HG03354 (cell line): Measurements from ENCODE around the gene ITGA1.

ENCODE experiments used
- ATAC-seq: cut with Tn5 transposase; IDR thresholded peaks from one replicate; pipeline ENCODE4 v1.9.1; 2021; ENCODE audit warnings: mild to moderate bottlenecking; ENCODE audit not compliant: unreplicated experiment, poor library complexity, severe bottlenecking

ITGA1 gene

DNA sequence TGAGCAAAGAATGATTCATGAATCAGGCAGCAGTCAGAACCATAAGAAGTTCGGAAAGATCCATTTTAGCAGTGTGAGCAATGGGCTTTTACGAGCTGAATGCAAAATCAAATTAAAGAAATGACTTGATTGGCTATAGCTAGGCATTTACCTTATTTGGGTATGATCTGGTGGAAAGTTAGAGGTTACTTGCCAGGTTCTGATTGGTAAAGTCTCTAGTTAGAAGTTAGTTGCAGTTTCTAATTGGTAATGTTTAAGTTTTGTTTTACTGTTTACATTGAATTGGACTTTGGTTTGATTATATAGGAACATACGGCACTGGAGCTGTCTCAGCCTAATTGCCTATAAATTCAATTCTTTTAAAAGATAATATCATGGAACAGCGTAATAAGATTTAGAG, 97.9 kb downstream of the ITGA1 start:
- no peak for ATAC-seq

DNA sequence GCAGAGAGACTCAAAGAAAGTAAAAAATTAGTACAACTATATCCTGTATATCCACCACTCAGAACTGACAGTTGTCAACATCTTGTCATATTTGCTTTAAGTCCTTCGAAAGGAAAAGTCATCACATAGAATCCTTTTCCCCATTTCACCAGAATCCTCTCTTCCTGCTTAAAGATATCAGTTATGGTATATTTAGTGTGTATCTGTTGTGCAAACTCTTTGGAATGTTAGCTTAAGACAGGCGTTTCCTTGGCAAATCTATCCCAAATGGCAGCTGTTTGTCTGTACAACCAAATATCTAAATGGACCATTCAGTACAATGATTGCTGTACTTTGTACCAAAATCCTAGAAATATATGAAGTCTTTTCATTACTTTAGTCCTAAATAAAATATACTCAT, 98.5 kb downstream of the ITGA1 start:
- no peak for ATAC-seq

DNA sequence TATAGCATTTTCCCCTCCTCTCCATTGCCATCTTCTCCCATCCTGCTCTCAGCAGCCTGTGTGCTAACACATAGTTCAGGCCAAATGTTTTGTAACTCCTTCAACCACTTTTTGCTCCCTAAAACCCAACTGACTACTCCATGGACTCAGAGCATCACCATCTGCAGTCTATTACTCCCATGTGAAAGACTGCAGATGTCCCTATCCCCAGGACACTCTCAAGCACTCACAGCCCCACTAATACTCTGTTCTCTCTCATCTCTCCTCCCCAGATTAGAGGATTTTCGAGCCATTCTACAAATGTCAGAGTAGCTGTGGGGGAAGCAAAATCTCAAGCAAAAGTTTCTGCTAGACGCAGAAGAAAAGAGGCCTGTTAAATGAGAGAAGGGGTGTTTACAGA, 99.3 kb downstream of the ITGA1 start:
- ATAC-seq, result no peak

DNA sequence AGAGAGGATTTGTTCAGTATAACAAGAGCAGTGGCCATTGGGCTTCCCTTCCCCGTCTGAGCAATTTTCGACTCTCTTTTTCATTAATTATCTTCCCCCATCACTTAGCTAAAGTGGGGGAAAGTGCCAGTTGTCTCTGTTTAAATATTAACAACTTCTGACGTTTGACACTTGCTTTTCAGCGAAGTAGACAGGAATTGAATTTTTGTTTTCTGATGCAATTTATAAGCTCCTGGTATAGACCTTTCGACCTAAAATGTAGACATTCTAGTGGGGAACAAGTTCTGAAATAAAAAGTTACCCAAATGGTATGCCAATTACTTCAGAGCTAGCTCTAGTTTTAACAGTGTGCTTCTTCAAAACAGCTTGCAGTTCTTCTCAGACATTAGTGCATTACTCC, 100.6 kb downstream of the ITGA1 start:
- no peak for ATAC-seq

DNA sequence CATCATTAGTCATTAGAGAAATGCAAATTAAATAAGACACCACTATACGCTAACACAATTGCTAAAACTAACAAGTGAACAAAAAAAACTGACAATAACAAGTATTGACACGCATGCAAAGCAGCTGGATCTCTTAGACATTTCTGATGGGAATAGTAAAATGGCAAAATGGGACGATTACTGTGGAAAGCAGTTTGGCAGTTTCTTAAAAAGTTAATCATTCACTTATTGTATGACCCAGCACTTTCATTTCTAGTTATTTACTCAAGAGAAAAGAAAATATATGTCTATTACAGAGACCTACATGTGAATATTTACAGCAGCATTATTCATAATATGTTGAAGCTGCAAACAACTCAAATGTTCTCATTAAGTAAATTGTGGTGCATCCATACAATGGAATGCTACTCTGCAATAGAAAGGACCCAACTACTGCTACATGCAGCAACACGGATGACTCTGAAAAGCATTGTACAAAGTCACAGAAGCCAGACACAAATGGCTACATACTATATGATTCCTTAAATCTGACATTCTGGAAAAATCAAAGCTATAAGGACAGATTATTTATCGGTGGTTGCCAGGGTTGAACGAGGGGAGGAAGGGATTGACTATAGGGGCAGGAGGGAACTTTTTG, 104.6 kb downstream of the ITGA1 start:
- ATAC-seq, result peak; percentile 55

DNA sequence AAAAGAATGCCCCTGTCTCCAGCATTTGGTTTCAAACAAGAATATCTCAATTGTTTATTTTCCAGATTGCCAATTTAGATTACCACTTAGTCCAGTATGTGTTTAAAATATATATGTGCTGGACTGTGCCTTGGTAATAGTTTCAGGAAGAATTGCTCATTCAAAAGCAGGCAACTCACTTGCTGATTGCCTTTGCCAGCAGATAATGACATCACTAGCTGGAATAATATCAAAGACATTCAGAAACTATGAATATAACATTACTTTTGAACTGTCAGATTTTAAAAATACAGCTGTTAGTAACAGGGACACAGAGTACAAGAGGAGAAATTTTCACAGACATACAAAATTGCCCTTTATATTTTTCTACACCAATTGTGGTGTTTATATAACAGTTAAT, 105.4 kb downstream of the ITGA1 start:
- no peak for ATAC-seq

DNA sequence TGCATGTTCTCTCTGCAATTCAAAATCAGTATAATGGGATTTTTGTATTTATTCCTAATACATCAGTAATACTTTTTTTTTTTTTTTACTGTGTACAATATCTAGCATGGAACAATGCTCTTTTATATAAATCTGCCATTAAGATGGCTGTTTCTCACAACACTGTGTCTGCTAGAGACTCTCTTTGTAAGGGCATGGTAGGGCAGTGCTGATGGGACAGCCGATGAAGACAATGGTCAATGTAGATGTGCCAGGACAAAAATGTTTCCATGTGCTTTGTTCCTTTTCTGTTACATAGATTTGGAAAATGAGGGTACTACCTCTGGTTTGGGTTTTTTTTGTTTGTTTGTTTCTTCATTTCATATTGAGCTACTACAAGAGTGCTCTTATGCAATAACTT, 106.1 kb downstream of the ITGA1 start:
- ATAC-seq, result no peak

DNA sequence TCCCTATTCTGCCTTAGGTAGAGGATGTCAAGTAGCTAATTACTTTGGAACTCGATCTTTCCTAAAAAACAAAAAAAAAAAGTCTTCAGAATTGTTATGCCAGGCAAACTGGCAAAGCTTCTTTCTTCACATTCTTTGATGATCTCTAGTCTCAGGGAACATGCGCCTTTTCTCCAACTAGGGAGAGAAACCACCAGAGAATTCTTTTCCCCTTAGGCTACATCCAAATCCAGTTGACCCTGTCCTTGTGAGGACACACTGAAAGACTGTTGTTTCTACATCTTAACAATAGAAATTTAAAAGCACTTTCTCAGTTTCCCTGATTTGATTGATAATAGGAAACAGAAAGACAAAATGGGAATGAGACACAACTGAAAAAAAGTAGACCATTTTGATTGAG, 106.7 kb downstream of the ITGA1 start:
- no peak for ATAC-seq

DNA sequence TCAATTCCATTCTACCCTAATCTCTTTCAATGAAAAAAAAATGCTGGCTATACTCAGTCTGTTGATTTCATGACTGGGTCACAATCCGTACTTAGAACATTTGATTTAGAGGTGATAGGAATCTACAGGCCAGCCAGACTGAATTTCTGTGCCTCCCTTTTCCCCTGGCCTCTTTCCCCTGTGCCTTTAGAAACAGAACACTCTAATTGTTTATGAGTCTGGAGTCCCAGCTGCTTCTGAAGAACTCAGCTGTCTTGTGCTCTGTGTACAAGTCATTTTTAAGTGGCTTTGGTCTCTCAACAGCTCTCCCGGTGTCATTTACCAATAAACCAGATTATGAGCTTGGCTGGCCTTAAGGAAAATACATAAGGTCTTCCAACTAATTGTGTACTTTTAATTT, 107.4 kb downstream of the ITGA1 start:
- ATAC-seq, result no peak

DNA sequence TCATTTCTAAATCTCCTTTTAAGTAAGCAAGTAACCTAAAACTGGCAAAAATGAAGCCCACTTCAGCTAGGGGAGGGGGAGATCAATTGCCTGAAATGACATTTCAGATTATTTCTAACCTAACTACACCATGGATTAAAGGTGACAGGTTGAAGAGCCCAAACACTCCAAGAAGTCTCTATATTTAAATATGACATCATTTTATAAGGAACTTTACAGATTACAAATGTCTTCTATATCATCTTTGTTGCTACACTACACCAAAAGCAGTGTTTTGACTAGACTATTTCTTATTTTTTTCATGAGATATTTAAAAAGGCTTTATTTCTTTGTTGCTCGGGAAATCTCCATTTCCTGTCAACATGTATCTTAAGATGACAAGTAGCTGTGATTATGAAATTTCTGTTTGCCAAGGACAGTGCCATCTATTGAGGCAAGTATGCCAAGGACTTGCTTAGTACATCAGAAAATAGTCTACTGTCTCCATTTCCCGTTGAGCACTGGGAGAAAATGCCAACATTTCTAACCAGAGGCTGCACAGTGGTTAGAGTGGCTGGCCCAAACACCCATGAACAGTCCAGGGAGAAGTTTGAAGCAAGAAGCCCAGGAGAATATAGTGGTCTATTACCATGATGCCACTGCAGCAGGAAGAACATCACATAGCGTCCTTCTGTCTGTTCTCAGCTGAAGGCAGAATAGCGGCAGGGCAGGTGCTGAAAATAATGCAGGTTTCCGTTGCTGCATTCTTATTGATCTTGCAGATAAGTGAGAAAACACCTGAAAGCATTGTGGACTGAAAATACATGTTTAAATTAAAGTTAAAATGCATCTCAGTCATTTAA, 108.1 kb downstream of the ITGA1 start:
- no peak for ATAC-seq

DNA sequence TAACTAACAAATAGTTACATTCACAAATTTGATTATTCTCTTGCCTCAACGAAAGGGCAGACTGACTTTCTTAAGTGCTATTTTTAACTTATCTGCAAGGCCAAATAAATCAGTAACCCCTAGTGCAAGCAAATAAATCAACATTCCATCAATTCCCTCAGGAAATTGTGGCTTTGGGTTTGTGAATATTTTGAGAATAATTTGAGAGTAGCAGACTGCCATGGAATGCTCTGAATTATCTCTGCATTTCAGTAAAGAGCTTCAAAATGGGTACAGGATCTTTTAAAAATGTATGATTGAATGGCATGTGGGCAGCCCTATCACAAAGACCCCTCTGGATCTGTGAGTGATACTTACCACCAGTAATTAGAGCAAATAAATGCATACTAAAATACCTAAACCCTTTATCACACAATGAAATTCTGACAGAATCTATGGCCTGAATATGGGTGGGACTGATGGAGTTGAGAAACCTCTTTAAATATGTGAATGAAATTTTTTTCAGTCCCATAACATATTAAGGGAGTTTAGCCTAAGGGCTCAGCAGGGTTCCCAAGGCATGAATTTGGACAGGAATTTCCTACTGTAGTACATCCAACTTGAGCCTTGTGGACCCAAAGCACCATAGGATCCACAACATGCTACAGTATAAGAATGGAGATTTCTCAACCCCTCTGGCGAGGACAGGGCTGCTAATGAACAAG, 109.0 kb downstream of the ITGA1 start:
- ATAC-seq, result peak; percentile 18

DNA sequence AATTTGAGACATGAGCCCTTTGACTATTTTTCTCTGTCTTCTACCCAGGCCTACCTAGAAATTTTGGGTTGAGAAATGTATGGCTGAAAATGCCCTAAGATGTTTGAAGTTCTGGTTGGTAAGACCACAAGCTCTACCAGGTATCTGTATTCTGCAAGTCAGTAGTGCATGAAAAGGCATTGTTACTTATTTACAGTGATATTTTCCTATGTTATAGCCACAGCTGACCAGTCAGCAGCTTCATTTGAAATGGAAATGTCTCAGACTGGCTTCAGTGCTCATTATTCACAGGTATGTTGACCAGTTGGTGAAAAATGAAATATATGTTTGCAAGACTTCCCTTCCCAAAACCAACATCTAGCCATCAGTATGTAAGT, 109.5 kb downstream of the ITGA1 start:
- ATAC-seq, result peak; percentile 78

DNA sequence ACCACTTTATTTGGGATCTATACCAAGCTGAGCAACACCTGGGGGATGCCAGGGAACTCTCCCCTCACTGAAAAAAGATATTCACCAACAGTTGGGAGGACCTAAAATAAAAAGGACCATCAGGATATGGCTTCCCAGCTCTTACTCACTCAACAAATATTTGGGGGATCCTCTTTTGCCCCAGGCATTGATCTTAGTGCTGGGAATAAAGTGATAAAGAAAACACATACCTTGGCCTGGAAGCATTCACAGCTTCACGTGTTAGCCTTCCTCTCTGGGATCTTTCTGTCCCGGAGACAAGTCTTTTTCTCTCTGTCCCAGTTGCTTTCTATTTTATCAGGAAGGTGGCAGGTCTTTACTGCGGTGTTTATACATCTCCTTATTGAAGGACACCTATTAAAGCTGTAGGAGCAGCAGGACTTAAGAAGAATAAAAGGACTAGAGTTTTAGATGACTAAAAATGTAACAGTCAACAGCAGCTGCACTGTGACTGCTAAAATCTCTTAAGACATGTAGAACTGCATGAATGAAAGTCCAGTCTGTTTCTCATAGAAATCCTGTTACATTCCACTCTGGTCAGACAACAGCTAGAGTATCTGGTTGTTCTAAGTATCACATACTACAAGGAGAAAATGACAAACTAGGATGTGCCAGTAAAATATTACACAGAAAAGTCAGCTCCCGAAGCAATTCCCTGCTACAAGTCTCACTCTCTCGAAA, 111.4 kb downstream of the ITGA1 start:
- ATAC-seq, result no peak

DNA sequence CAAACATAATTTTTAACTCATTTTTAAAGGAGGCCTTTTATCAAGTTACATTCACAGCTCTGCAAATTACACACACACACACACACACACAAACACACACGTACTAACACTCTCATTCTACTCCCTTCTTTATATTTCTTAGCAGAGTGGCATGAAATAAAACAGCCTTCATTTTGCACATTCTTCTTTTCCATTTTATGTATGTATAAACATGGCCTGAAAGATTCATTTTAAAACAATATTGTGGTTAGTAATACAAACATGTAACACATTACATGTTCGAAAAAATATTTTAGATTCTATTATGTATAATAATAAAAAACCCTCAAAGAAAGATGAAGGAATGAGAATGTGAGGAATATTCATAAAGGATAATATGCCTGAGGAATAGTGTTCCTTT, 115.4 kb downstream of the ITGA1 start:
- no peak for ATAC-seq

DNA sequence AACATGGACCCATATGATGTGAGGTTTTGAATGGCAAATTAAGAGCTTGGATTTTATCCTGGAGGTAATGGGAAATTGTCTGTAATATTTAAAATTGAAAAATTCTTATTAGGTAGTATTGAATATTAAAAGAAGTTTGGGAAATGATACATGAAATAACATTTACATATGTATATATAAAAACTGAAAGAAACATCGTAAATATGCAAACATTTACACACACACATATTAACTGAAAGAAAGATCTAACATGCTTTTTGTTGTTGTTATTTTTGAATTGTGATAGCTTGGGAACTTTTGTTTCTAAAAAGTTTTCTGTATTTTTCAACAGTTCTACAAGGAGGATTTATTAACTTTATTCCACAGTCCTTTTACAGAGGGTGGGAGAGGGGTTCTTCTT, 118.6 kb downstream of the ITGA1 start:
- no peak for ATAC-seq

DNA sequence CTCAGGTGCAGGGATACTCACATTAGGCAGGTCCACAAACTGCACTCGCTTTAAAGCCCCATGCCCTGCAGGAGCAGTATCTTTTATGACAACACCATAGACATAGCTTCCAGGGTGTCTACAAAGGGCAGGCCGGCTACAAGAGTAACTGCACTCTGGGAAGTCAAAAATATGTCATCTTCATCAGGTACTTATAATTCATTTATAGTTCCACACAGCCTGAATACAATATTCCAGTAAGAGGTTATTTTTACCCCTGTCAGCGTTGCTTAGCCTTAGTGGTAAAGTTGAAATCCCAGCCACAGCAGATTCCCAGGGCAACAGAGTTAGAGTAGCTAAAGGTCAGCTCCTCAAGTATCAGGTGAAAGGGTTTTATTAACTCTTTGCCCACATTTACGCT, 119.1 kb downstream of the ITGA1 start:
- no peak for ATAC-seq

DNA sequence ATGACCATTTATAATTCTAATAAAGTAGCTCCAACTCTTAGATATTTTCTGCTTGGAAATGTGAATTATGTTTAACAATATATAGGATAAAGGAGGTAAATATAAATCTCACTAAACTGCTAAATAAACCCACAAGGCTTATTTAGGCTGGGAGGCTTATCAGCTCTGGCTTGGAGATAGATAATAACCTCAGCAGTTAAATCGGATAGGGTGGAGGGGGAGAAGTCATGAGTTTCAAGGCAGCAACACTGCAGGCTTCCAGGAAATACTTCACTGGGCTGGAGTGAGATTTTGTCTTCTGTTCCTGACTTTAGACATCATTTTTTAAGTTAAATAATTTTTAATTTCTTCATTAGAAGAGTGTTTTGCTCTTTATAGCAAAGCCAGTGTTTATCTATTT, 121.5 kb downstream of the ITGA1 start:
- ATAC-seq, result no peak

DNA sequence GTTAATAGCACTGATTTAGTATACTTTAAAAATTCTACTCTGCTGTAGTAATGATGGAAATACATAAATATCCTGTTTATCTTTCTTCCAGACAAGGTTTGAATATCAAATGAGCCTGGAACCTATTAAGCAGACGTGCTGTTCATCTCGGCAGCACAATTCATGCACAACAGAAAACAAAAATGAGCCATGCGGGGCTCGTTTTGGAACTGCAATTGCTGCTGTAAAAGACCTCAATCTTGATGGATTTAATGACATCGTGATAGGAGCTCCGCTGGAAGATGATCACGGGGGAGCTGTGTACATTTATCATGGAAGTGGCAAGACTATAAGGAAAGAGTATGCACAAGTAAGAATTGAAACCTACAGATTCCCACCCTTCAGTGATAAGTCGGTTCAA, 122.4 kb downstream of the ITGA1 start:
- no peak for ATAC-seq

DNA sequence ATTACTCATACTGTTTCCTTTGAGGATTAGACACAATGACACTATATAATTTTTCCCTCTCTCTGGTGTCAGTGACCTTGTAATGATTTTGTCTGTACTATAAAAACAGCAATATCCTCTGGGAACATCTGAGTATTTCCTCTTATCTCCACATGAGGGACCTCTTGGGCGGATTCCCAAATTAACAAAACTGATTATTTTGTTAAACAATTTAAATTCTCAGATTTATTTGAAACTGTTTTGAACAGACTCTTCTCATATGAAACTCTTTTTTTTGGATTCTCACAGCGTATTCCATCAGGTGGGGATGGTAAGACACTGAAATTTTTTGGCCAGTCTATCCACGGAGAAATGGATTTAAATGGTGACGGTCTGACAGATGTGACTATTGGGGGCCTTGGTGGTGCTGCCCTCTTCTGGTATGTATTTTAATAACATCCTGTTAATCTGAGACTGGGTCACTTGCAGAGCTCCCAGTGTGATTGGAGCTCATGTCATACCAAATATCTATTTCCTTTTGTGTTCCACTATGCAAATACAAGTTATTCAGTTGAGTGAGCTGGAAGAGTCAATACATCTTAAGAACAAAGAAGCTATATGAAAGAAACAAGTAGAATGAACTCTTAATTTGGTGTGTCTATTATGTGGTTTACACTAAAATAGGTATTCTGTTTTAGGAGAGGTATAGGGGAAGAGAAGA, 127.6 kb downstream of the ITGA1 start:
- ATAC-seq, result peak; percentile 100

DNA sequence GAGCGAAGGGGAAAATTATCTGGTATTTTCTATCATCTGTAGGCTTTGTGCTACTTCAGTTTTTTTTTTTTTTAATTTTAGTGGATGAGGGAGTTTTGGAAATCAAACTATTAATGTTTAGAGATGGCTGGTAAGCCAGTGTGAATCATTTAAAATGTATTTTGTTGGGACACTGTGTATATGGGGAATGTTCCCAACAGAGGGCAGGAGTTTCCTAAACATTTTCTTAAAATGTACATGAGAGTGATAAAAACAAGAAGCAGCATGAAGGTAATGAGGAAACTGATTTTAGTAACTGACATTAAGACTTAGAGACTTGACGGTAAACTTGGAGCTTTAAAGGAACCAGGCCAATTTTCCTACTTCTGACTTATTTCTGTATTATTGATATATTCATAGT, 133.2 kb downstream of the ITGA1 start:
- ATAC-seq, result no peak
